GM19351 (cell line): Measurements from ENCODE around the gene PDXP.
"Not testable (repeated sequence)": the region's sequence is repeated elsewhere in the genome, so short reads cannot be mapped to it uniquely, and the experiment has no call there.

Source experiments
- ATAC-seq: cut with Tn5 transposase; IDR thresholded peaks from one replicate; pipeline ENCODE4 v1.9.1; 2021; ENCODE audit warnings: mild to moderate bottlenecking, moderate library complexity; ENCODE audit not compliant: unreplicated experiment

The PDXP gene

DNA sequence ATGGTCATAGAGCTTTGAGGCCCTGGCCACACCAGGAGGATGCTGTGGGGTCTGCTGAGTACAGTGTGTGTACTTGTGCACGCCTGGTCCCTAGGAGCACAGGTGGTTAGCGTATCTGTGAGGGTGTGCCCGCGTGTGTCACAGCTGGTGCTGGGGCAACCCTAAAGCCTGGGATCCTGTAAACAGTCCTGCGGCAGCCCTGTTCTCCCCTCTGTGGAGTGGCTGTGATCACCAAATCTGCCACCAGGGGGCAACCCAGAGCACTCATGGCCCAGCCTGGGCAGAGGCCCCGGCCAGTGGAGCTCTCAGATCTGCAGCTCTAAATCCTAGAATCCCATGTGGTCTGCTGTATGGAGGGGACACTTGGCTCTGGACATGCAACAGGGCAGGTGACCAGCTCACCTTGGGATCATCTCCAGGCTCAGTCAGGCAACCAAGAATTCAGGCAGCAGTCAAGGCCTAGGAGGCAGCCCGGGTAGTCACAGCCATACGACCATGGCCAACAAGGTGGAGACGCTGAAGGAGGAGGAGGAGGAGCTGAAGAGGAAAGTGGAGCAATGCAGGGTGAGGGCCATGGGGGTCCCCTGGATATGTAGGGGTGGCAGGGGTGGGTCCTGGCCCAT, 15.2 kb upstream of the PDXP start:
- no peak for ATAC-seq

DNA sequence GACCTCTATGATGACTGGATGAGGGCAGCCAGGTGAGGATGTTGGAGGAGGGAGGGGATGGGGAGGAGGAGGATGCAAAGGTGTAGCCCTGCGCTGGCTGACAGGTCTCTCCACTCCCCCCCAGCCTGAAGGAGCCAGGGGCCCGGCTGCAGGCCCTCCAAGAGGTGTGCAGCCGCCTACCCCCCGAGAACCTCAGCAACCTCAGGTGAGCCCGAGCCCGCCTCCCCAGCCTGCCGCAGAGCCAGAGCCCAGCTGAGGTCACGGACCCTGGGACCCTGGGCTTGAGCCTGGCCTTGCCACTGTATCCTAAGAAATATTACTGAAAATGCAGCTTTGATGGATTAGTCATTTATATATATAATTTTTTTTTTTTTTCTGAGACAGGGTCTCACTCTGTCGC, 11.2 kb upstream of the PDXP start:
- no peak for ATAC-seq

DNA sequence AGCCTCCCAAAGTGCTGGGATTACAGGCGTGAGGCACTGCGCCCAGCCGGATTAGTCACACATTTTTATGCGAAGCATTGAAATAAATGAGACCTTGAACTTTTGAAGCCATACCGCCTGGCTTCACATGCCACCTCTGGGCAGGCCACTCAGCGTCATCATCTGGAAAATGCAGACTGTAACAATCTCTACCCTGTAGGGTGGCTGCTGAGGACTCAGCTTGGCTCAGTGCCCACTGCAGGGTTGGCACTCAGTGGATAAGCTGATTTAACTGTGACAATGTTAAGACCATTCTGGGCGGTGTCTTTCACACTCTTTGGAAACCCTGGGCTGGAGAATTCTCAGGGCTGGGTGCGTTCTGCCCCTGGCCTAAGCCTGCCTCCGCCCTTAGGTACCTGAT, 10.6 kb upstream of the PDXP start:
- no peak for ATAC-seq

DNA sequence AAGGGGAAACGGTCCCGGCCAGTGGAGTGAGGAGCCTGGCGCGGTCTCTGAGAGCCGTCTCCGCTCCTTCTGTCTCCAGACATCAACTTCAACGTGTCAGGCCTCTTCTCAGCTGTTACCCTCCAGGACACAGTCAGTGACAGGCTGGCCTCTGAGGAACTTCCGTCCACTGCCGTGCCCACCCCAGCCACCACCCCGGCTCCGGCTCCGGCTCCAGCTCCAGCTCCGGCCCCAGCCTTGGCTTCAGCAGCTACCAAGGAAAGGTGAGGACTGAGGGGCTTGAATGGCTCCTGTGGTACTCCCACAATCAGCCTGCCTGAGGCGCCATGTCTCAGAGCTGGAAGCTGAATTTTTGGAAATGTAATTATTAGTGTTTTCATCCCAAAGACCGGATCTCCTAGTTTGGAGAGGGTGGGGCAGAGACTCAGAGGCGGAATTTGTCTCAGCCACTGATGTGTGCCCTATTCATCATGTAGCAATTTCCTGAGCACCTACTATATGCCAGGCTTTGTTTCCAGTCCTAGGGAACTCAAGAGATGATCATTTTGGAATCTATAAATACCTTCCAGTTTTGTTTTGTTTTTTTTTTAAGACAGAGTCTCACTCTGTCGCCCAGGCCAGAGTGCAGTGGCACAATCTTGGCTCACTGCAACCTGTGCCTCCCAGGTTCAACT, 7.9 kb upstream of the PDXP start:
- ATAC-seq = no peak

DNA sequence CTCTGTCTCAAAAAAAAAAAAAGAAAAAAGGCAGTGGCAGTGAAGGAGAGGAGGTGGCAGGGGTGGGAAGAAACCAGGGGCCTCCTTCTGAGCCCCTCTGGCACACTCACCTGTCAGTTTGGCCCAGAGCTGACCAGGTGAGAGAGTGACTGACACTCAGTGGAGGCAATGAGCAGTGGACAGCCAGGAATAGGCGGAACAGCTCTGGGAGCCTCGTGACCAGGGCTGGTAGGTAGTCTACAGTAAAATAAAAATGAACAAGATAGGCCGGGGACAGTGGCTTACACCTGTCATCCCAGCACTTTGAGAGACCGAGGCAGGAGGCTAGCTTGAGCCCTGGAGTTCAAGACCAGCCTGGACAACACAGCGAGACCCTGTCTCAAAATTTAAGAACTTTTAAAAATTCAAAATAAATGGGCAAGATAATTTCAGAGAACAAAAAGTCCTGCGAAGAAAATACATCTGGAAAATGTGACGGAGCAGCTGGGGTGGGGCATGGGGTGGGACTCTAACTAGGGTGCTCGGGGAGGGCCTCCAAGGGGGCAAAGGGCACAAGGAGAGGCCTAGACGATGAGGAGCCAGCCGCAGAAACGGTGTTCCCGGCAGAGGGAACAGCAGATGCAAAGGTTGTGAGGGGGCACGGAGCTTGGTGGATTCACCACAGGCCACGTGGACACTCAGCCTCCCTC, 3.8 kb upstream of the PDXP start:
- no peak for ATAC-seq

DNA sequence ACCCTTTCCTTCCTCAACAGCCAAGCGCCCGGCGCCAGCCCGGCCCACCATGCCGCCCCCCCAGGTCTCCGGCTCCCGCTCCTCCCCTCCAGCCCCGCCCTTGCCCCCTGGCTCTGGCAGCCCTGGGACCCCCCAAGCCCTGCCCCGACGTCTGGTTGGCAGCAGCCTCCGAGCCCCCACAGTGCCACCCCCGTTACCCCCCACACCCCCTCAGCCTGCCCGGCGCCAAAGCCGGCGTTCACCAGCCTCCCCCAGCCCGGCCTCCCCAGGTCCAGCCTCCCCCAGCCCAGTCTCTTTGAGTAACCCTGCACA, 3.3 kb upstream of the PDXP start:
- no peak for ATAC-seq

DNA sequence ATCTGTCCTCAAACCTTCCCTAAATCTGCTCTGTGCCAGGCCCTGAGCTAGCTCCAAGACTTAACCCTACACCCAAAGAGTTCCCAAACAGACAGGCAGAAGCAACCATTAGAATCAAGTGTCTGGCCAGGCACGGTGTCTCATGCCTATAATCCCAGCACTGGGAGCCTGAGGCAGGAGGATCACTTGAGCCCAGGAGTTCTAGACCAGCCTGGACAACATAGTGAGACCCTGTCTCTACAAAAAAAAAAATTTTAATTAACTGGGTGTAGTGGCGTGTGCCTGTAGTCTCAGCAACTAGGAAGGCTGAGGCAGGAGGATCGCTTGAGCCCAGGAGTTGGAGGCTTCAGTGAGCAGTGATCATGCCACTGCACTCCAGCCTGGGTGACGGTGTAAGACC, 1.9 kb upstream of the PDXP start:
- not testable (repeated sequence) for ATAC-seq

DNA sequence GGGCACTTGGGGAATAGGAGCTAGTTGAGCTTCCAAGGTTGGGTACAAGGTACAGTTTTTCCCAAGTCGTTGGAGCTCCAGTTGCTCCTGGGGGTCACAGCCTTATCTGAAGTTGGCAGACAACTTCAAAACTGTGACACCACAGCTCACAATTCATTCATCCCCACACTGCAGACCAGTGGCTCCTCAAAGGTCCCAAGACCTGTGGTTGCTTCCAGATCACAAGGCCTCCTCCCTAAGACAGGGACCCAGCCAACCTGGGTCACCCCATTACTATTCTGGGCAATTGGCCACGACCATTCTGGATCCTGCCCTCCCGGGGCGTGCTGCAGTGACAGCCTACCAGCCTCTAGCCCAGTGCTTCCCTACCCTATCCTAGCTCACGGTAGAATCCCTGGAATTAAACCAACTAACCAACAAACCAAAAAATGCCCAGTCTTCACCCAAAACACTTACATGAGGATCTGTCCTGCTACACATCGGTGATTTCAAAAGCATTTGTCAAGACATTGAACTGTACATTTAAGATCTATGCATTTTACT, 862 bp upstream of the PDXP start:
- ATAC-seq = no peak

DNA sequence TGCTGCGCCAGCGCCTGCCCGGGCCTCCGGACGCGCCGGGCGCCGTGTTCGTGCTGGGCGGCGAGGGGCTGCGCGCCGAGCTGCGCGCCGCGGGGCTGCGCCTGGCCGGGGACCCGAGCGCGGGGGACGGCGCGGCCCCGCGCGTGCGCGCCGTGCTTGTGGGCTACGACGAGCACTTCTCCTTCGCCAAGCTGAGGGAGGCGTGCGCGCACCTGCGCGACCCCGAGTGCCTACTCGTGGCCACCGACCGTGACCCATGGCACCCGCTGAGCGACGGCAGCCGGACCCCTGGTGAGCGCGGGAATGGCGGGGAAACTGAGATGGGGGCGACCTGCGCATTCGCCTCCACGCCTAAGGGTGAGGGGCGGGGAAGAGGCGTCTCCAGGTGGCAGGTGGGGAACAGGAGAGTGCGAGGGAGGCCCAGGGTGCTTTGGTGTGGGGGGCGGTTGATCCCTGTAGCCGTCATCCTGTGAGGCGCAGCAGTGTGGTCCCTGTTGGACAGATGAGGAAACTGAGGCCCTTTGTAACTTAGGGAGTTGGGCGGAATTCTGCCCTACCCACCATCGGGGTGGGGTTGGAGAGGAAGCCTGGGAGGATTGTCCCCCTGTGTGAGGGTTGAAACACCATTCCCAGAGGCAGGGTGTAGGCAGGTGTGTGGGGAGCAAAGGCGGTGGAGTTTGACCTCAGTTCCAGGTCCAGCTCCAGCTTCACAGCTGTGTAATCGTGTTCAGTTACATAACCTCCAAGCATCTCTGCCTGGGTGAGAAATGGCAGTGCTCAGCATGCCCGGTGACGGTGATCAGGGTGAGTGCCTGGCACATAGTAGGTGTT, 758 bp downstream of the PDXP start:
- ATAC-seq = peak; percentile 20

DNA sequence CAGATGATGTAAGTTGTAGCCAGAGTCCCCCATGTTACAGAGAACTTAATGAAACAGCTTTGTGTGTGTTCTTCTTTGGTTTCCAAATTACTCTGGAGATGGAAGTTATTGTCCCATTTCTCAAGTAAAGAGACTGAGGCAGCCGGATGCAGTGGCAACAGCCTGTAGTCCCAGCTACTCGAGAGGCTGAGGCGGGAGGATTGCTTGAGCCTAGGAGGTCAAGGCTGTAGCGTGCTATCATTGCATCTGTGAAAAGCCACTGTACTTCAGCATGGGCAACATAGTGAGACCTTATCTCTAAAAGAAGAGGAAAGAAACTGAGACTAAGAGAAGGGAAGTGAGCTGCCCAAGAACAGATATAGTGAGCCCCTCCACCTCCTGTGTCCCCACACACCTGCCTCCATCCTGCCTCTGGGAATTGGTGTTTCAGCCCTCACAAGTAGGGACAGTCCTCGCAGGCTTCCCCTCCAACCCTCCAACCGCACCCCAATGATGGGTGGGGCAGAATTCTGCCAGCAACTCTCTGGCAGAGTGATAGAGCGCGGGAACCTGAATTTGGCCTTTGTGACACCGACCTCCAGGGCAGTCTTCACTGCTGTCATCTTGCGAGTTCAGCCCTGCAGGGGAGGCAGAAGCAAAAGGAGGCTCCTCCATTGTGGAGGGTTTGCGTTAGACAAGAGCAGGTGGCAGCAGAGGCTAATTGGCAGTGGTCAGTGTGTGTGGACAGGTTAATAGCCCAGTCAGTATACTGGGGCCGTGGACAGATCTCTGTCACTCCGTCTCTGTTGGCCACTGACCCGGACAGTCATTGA, 1.6 kb downstream of the PDXP start:
- ATAC-seq = no peak

DNA sequence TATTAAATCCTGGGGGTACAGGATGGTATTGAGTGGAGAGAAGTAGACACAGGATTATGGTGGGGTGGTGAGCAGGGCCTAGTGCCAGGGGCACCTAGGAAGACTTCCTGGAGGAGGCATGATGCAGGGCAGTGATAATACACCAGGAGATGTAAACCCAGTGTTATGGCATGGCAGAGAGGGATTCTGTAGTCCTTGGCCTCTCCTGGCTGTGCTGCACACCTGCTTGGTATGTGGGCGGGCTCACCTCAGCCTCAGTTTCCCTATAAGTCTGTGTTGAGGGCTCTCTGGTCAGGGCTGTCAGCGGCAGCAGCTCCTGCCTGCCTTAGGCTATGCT, 2.2 kb downstream of the PDXP start:
- no peak for ATAC-seq

DNA sequence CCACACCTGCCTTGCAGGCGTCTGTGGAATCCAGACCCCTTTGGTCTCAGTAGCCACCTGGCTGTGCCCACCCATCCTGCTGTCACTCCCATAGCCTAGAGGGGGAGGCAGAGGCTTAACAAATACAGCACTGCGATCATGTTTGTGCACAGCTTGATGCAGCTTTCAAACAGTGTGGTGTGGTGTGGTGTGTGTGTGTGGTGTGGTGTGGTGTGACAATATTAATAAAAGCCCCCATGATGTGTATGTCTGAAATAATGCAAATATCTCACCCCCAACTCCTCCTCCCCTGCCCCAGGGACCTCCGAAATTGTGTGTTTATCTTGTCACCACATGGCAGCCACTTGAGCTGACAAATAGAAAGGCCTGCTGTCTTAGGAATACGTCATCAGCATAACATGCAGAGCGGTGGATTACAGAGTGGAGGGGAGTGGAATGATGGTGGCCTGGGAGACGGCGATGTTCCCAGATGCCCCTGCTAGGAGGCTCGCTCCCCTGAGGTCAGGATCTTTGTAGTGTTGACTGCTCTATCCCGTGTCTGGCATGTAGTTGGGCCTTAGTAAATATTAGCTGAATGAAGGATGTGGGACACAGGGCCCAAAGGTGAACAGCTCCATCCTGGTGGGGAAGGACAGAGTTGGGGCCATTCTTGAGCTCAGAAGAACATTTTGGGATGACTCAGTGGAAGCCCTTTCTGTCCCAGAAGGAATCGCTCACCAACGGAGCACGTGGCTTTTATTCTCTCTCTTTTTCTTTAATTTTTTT, 2.8 kb downstream of the PDXP start:
- no peak for ATAC-seq

DNA sequence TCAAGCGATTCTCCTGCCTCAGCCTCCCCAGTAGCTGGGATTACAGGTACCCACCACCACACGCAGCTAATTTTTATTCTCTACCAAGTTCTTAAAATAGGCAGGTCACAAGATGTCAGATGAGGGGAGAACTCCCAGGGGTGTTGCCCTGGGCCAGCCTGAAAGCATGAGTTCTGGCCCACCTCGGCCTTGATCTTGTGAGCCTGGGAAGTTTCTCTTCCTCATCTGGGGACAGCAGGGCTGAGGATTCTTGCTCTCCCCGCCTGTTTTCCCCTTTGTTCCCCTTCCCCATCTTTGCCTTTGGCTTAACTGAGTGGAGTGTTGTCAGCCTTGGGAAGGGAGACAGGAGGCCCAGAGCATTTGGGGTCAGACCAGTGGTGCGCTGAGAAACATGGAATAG, 3.5 kb downstream of the PDXP start:
- no peak for ATAC-seq

DNA sequence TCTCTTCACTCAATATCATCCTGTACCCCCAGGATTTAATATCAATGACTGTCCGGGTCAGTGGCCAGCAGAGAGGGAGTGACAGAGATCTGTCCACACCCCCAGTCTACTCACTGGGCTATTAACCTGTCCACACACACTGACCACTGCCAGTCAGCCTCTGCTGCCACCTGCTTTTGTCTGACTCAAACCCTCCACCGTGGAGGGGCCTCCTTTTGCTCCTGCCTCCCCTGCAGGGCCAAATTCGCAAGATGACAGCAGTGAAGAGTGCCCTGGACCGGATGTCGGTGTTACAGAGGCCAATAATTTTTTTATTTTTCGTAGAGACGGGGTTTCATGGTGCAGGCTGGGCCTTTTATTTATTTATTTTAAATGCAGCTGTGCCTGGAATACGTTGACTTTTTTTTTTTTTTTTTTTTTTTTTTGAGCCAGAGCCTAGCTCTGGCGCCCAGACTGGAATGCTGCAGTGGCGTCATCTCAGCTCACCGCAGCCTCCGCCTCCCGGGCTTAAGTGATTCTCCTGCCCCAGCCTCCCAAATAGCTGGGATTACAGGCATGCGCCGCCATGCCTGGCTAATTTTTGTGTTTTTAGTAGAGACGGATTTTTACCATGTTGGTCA, 5.1 kb downstream of the PDXP start:
- no peak for ATAC-seq

DNA sequence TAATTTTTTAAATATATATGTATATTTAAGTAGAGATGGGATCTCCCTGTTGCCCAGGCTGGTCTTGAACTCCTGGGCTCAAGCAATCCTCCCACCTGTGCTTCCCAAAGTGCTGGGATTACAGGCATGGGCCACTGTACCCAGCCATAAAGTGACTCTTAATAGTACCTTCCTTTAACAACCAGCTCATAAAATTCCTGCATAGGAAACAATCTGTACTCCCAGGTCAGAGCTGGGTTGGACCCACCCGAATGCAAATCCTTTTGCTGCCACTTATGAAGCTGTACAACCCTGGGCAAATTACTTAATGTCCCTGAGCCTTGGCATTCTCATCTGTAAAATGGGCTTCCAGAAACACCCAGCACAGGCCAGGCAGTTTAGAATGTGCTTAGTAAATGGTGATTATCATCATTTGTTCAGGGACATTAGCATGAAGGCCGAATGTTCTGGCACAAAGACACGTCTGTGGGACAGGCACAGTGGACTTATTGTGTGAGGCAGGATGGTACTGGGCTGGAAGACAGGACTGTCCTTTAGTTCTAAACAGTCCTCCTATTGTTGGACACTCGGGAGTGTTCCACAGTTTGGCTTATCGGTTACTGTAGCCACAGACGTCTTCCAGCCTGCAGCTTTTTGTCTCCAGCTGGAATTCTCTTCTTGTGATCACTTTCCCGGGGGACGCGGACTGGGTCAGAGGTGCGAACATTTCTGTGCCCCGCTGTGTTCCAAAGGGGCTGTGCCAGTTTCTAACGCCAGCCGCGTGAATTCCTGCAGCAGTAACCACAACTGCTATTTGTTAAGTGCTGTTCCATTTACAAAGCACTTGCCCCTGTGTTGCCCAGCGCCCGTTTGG, 6.0 kb downstream of the PDXP start:
- ATAC-seq = no peak

DNA sequence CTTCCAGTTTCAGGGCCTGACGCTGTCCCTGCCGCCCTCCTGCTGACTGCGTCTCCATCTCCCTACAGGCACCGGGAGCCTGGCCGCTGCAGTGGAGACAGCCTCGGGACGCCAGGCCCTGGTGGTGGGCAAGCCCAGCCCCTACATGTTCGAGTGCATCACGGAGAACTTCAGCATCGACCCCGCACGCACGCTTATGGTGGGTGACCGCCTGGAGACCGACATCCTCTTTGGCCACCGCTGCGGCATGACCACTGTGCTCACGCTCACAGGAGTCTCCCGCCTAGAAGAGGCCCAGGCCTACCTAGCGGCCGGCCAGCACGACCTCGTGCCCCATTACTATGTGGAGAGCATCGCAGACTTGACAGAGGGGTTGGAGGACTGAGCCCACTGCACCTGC, 7.0 kb downstream of the PDXP start:
- ATAC-seq = no peak

DNA sequence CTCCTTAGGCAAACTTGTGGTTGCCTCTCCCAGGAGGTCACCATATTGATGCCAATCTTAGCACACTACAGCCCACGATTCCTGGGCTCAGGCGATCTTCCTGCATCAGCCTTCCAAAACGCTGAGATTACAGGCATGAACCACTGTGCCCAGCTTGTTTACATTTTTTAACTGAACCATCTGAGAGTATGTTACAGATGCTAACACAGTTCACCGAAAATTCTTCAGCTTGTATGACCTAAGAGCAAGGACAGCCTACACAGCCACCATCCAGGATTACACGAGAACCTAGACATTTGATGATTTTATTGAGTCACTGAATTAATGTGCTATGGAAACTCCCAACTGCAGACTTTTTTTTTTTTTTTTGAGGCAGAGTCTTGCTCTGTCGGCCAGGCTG, 11.1 kb downstream of the PDXP start:
- no peak for ATAC-seq

DNA sequence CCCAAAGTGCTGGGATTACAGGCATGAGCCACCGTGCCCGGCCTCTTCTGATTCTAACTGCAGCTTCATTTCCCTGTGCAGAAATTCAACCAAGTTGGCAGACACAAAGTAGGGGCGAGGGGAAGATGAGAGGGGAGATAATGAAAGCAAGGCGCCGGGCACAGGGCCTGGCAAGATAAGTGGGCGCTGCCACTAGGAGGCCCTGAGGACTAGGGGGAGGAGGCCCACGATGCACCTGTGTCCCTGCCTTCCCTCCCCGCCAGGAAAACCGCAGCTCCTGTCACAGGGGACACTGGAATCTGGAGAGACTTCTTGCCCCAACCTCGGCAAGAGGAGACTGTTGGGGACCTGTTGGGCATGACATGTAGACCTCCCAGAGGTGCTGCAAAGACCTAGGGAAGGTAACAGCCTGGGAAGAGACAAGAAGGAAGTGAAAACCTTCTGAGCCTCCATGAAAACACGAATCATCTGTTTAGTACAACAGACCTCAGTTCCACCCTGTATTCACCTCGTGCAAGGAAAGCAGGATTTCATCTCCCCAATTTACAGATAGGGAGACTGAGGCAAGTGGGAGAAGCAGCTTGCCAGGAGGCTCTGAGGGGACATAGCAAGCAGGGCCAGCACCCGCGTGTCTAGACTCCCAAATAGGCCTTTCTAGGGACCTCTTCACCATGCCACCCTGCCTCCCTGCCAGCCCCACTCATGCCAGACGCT, 13.8 kb downstream of the PDXP start:
- ATAC-seq = no peak
